HEK293 (cell line): Measurements from ENCODE around the gene THBS3.

Experiments
- BCL11A ChIP-seq: fragments of 450-650 bp; formaldehyde crosslinking; IDR thresholded peaks from 2 replicates; pipeline ENCODE4 v1.5.1; 2016; ENCODE audit warnings: low read depth, missing biosample characterization, missing genetic modification characterization
- GFI1B ChIP-seq: fragments of 450-650 bp; formaldehyde crosslinking; IDR thresholded peaks from 2 replicates; pipeline ENCODE4 v1.5.1; 2016; ENCODE audit warnings: missing biosample characterization, missing genetic modification characterization
- GLI4 ChIP-seq: fragments of 450-650 bp; formaldehyde crosslinking; IDR thresholded peaks from 2 replicates; pipeline ENCODE4 v1.5.1; 2016; ENCODE audit warnings: missing biosample characterization, missing genetic modification characterization
- GLIS2 ChIP-seq: fragments of 450-650 bp; formaldehyde crosslinking; IDR thresholded peaks from 2 replicates; pipeline ENCODE4 v1.5.1; 2016; ENCODE audit warnings: missing biosample characterization, missing genetic modification characterization
- KLF7 ChIP-seq: fragments of 450-650 bp; formaldehyde crosslinking; IDR thresholded peaks from 2 replicates; pipeline ENCODE4 v1.5.1; 2016; ENCODE audit warnings: missing biosample characterization, missing genetic modification characterization, borderline replicate concordance
- MYNN ChIP-seq: fragments of 450-650 bp; formaldehyde crosslinking; IDR thresholded peaks from 2 replicates; pipeline ENCODE4 v1.5.1; 2016; ENCODE audit warnings: missing biosample characterization, missing genetic modification characterization, borderline replicate concordance
- PATZ1 ChIP-seq: fragments of 450-650 bp; formaldehyde crosslinking; IDR thresholded peaks from 2 replicates; pipeline ENCODE4 v1.5.1; 2016; ENCODE audit warnings: missing biosample characterization, missing genetic modification characterization
- PRDM10 ChIP-seq: fragments of 450-650 bp; formaldehyde crosslinking; IDR thresholded peaks from 2 replicates; pipeline ENCODE4 v1.5.1; 2016; ENCODE audit warnings: missing biosample characterization, missing genetic modification characterization
- PRDM6 ChIP-seq: fragments of 450-650 bp; formaldehyde crosslinking; IDR thresholded peaks from 2 replicates; pipeline ENCODE4 v1.5.1; 2017; ENCODE audit warnings: missing biosample characterization, missing genetic modification characterization
- SETDB1 ChIP-seq: IDR thresholded peaks from one replicate; pipeline ENCODE4 v1.6.1; 2017; ENCODE audit warnings: mild to moderate bottlenecking, low read length, moderate library complexity, mixed read lengths; ENCODE audit not compliant: insufficient read length
- TRIM28 ChIP-seq: IDR thresholded peaks from 2 replicates; pipeline ENCODE4 v1.6.1; 2011; ENCODE audit warnings: low read length, control low read depth, borderline replicate concordance
- TSHZ1 ChIP-seq: fragments of 450-650 bp; formaldehyde crosslinking; IDR thresholded peaks from 2 replicates; pipeline ENCODE4 v1.5.1; 2016; ENCODE audit warnings: missing biosample characterization, missing genetic modification characterization, borderline replicate concordance
- YY2 ChIP-seq: fragments of 450-650 bp; formaldehyde crosslinking; IDR thresholded peaks from 2 replicates; pipeline ENCODE4 v1.5.1; 2016; ENCODE audit warnings: missing biosample characterization, missing genetic modification characterization
- ZFP37 ChIP-seq: fragments of 450-650 bp; formaldehyde crosslinking; IDR thresholded peaks from 2 replicates; pipeline ENCODE4 v1.5.1; 2016; ENCODE audit warnings: missing biosample characterization, missing genetic modification characterization
- ZNF138 ChIP-seq: fragments of 450-650 bp; formaldehyde crosslinking; IDR thresholded peaks from 2 replicates; pipeline ENCODE4 v1.5.1; 2016; ENCODE audit warnings: missing biosample characterization, missing genetic modification characterization, borderline replicate concordance
- ZNF157 ChIP-seq: fragments of 450-650 bp; formaldehyde crosslinking; IDR thresholded peaks from 2 replicates; pipeline ENCODE4 v1.5.1; 2016; ENCODE audit warnings: missing biosample characterization, missing genetic modification characterization
- ZNF2 ChIP-seq: fragments of 450-650 bp; formaldehyde crosslinking; IDR thresholded peaks from 2 replicates; pipeline ENCODE4 v1.5.1; 2016; ENCODE audit warnings: missing biosample characterization, missing genetic modification characterization
- ZNF202 ChIP-seq: fragments of 450-650 bp; formaldehyde crosslinking; IDR thresholded peaks from 2 replicates; pipeline ENCODE4 v1.5.1; 2016; ENCODE audit warnings: missing biosample characterization, missing genetic modification characterization, borderline replicate concordance
- ZNF37A ChIP-seq: fragments of 450-650 bp; IDR thresholded peaks from 2 replicates; pipeline ENCODE4 v1.5.1; 2018; ENCODE audit warnings: missing biosample characterization, missing genetic modification characterization
- ZNF391 ChIP-seq: fragments of 450-650 bp; formaldehyde crosslinking; IDR thresholded peaks from 2 replicates; pipeline ENCODE4 v1.5.1; 2016; ENCODE audit warnings: low read depth, missing biosample characterization, missing genetic modification characterization, borderline replicate concordance
- ZNF510 ChIP-seq: fragments of 450-650 bp; formaldehyde crosslinking; IDR thresholded peaks from 2 replicates; pipeline ENCODE4 v1.5.1; 2018; ENCODE audit warnings: mild to moderate bottlenecking, missing genetic modification characterization, missing biosample characterization; ENCODE audit not compliant: insufficient replicate concordance
- ZNF521 ChIP-seq: fragments of 450-650 bp; formaldehyde crosslinking; IDR thresholded peaks from 2 replicates; pipeline ENCODE4 v1.5.1; 2017; ENCODE audit warnings: missing biosample characterization, mild to moderate bottlenecking, missing genetic modification characterization
- ZNF549 ChIP-seq: fragments of 450-650 bp; IDR thresholded peaks from 2 replicates; pipeline ENCODE4 v1.5.1; 2018; ENCODE audit warnings: missing biosample characterization, missing genetic modification characterization, mild to moderate bottlenecking, inconsistent platforms, moderate library complexity
- ZNF560 ChIP-seq: fragments of 450-650 bp; formaldehyde crosslinking; IDR thresholded peaks from 2 replicates; pipeline ENCODE4 v1.5.1; 2017; ENCODE audit warnings: missing biosample characterization, missing genetic modification characterization, borderline replicate concordance
- ZNF600 ChIP-seq: fragments of 450-650 bp; formaldehyde crosslinking; IDR thresholded peaks from 2 replicates; pipeline ENCODE4 v1.5.1; 2016; ENCODE audit warnings: missing biosample characterization, missing genetic modification characterization
- ZNF626 ChIP-seq: fragments of 450-650 bp; sonication (Bioruptor Pico); formaldehyde crosslinking; IDR thresholded peaks from 2 replicates; pipeline ENCODE4 v1.5.1; 2018; ENCODE audit warnings: missing biosample characterization, missing genetic modification characterization, inconsistent platforms
- ZNF664 ChIP-seq: fragments of 450-650 bp; formaldehyde crosslinking; IDR thresholded peaks from 2 replicates; pipeline ENCODE4 v1.5.1; 2016; ENCODE audit warnings: missing biosample characterization, missing genetic modification characterization
- ZNF777 ChIP-seq: fragments of 450-650 bp; formaldehyde crosslinking; IDR thresholded peaks from 2 replicates; pipeline ENCODE4 v1.5.1; 2017; ENCODE audit warnings: missing biosample characterization, missing genetic modification characterization, borderline replicate concordance
- ZSCAN23 ChIP-seq: fragments of 450-650 bp; formaldehyde crosslinking; IDR thresholded peaks from 2 replicates; pipeline ENCODE4 v1.5.1; 2016; ENCODE audit warnings: missing biosample characterization, missing genetic modification characterization

THBS3 gene

GRCh38 chr1:155250633-155251449 lies 43.1 kb upstream of the THBS3 start (continued):
- TF ChIP-seq ZNF549 (tag by site-specific recombination) (no peak), ZNF157 (no peak), ZNF626 (no peak), ZNF521 (tag by site-specific recombination) (no peak), GLI4 (tag by site-specific recombination) (no peak), ZSCAN23 (tag by site-specific recombination) (peak; percentile 35; the same call in 1 of the 2 replicates), ZNF600 (peak; percentile 80), ZNF664 (tag by site-specific recombination) (no peak), TRIM28 (peak; percentile 60; the same call in 1 of the 2 replicates), ZNF138 (no peak), GLIS2 (tag by site-specific recombination) (peak; percentile 84), PRDM6 (no peak), ZNF560 (tag by site-specific recombination) (no peak), PRDM10 (no peak), YY2 (tag by site-specific recombination) (peak; percentile 63; the same call in 1 of the 2 replicates), ZNF202 (tag by site-specific recombination) (no peak), GFI1B (tag by site-specific recombination) (no peak), PATZ1 (tag by site-specific recombination) (peak; percentile 70), SETDB1 (no peak), ZNF2 (tag by site-specific recombination) (peak; percentile 92; the same call in 1 of the 2 replicates), ZFP37 (tag by site-specific recombination) (0 out of 2 replicates have a peak, but pooled peaks have one; percentile 37), ZNF37A (tag by site-specific recombination) (no peak), KLF7 (tag by site-specific recombination) (no peak), MYNN (no peak), BCL11A (tag by site-specific recombination) (0 out of 2 replicates have a peak, but pooled peaks have one; percentile 52), ZNF777 (no peak), ZNF391 (tag by site-specific recombination) (no peak), TSHZ1 (no peak), ZNF510 (tag by site-specific recombination) (no peak)
